H1 (cell line): ENCODE measurements around the gene MAPKAPK2. TPM values are rescaled to one million over a fixed set of nuclear protein-coding genes. Genes with fewer than 3 reads are reported as not detected.

ENCODE experiments used
- CTCF ChIA-PET: fragments of 300-600 bp; sonication (Branson Sonifier 250); formaldehyde crosslinking; loops from one replicate; lab custom pipeline; 2021; ENCODE audit not compliant: partially characterized antibody; lab: Charles Lee
- POLR2A ChIA-PET: fragments of 300-600 bp; sonication (Branson Sonifier 250); formaldehyde crosslinking; loops from one replicate; lab custom pipeline; 2021; ENCODE audit warnings: inconsistent platforms; ENCODE audit not compliant: partially characterized antibody; lab: Charles Lee
- DNase-seq, 2 experiments: peaks; one replicate each; pipeline versions ENCODE4 v3.0.0 to v3.0.0-alpha.2; 2010 to 2022; ENCODE audit warnings: low spot score in 2 of 2, low read depth in 1 of 2, mixed read lengths in 1 of 2
- FAIRE-seq: peaks from 2 replicates; lab custom pipeline; 2011; peaks lifted over from hg19 to GRCh38; lab: Jason Lieb, UNC
- H2AFZ ChIP-seq: 2 replicates; pipeline ENCODE4 v1.8.1; 2012; ENCODE audit warnings: low read length, inconsistent platforms
- H2AK5ac ChIP-seq: 2 replicates; pipeline ENCODE4 v1.6.1; 2013; ENCODE audit warnings: low read depth, low read length
- H2BK120ac ChIP-seq: replicated peaks from 2 replicates; pipeline ENCODE3; 2013; ENCODE audit warnings: low read depth, low read length, inconsistent platforms
- H2BK12ac ChIP-seq: 2 replicates; pipeline ENCODE4 v1.6.1; 2013; ENCODE audit warnings: low read depth, low read length
- H2BK15ac ChIP-seq: 2 replicates; pipeline ENCODE4 v1.6.1; 2013; ENCODE audit warnings: low read length
- H2BK20ac ChIP-seq: 2 replicates; pipeline ENCODE4 v1.6.1; 2013; ENCODE audit warnings: low read length
- H2BK5ac ChIP-seq: 2 replicates; pipeline ENCODE4 v1.6.1; 2013; ENCODE audit warnings: low read depth, low read length
- H3K14ac ChIP-seq: 2 replicates; pipeline ENCODE4 v1.6.1; 2013; ENCODE audit warnings: inconsistent platforms; ENCODE audit not compliant: insufficient read length
- H3K18ac ChIP-seq: 2 replicates; pipeline ENCODE4 v1.6.1; 2013; ENCODE audit warnings: low read length; ENCODE audit errors: extremely low read depth
- H3K23ac ChIP-seq: 2 replicates; pipeline ENCODE4 v1.6.1; 2013; ENCODE audit warnings: inconsistent platforms; ENCODE audit not compliant: insufficient read length
- H3K23me2 ChIP-seq: 2 replicates; pipeline ENCODE4 v1.6.1; 2013; ENCODE audit warnings: low read depth, low read length
- H3K27ac ChIP-seq: 2 replicates; pipeline ENCODE4 v1.6.1; 2011; ENCODE audit warnings: low read depth, low read length, inconsistent platforms
- H3K27me3 ChIP-seq, 4 experiments: replicated peaks in 1 of 4; 1 replicate in 1 of 4; 2 replicates in 3 of 4; pipeline versions ENCODE4 v1.6.1 to v1.8.1; 2011 to 2013; ENCODE audit warnings: low read length in 3 of 4, mild to moderate bottlenecking in 3 of 4, inconsistent platforms in 2 of 4, mixed read lengths in 2 of 4, moderate library complexity in 1 of 4; ENCODE audit not compliant: control insufficient read depth in 3 of 4, insufficient read depth in 3 of 4; ENCODE audit errors: extremely low read depth in 1 of 4
- H3K36me3 ChIP-seq, 4 experiments: 2 replicates each; pipeline versions ENCODE4 v1.6.1 to v1.8.1; 2011 to 2013; ENCODE audit warnings: mild to moderate bottlenecking in 4 of 4, low read length in 3 of 4, moderate library complexity in 2 of 4, control low read depth in 1 of 4, inconsistent platforms in 1 of 4; ENCODE audit not compliant: insufficient read depth in 4 of 4, control insufficient read depth in 2 of 4
- H3K4ac ChIP-seq: replicated peaks from 2 replicates; pipeline ENCODE3; 2013; ENCODE audit warnings: low read length, low read depth, mixed read lengths, inconsistent platforms; ENCODE audit not compliant: insufficient read length
- H3K4me1 ChIP-seq, 4 experiments: replicated peaks in 1 of 4; 1 replicate in 1 of 4; 2 replicates in 3 of 4; pipeline versions ENCODE4 v1.6.1 to v1.8.1; 2011 to 2013; ENCODE audit warnings: low read length in 3 of 4, inconsistent platforms in 2 of 4, mixed read lengths in 1 of 4; ENCODE audit not compliant: insufficient read depth in 4 of 4, control insufficient read depth in 3 of 4
- H3K4me2 ChIP-seq, 2 experiments: 2 replicates each; pipeline versions ENCODE4 v1.6.1 to v1.8.1; 2011 to 2013; ENCODE audit warnings: low read depth in 2 of 2, low read length in 2 of 2, control low read depth in 1 of 2, inconsistent platforms in 1 of 2, mild to moderate bottlenecking in 1 of 2; ENCODE audit not compliant: insufficient read depth in 1 of 2
- H3K4me3 ChIP-seq, 4 experiments: fragments of 200-600, 300-600 bp in 1 of 4; sonication (generic), shearing (Covaris generic), sonication (Bioruptor Twin) in 1 of 4; 2 replicates each; pipeline versions ENCODE4 v1.5.1 to v1.8.1; 2011 to 2016; ENCODE audit warnings: low read length in 4 of 4, low read depth in 3 of 4, control low read depth in 2 of 4, inconsistent platforms in 2 of 4, mild to moderate bottlenecking in 2 of 4, mixed read lengths in 1 of 4, moderate library complexity in 1 of 4; ENCODE audit not compliant: insufficient read depth in 2 of 4; ENCODE audit errors: extremely low read depth in 1 of 4
- H3K56ac ChIP-seq: replicated peaks from 2 replicates; pipeline ENCODE3; 2013; ENCODE audit warnings: low read depth, mild to moderate bottlenecking, mixed read lengths, low read length, inconsistent platforms; ENCODE audit not compliant: insufficient read length
- H3K79me1 ChIP-seq: 2 replicates; pipeline ENCODE4 v1.6.1; 2013; ENCODE audit warnings: low read depth, low read length, control low read depth
- H3K79me2 ChIP-seq, 2 experiments: 2 replicates each; pipeline versions ENCODE4 v1.6.1 to v1.8.1; 2012 to 2013; ENCODE audit warnings: low read length in 2 of 2, mild to moderate bottlenecking in 2 of 2, inconsistent platforms in 1 of 2; ENCODE audit not compliant: insufficient read depth in 2 of 2, control insufficient read depth in 1 of 2
- H3K9ac ChIP-seq, 4 experiments: replicated peaks in 1 of 4; 1 replicate in 1 of 4; 2 replicates in 3 of 4; pipeline versions ENCODE4 v1.6.1 to v1.8.1; 2011 to 2013; ENCODE audit warnings: low read depth in 3 of 4, low read length in 3 of 4, control low read depth in 2 of 4, mild to moderate bottlenecking in 2 of 4, moderate library complexity in 2 of 4, inconsistent platforms in 1 of 4; ENCODE audit errors: extremely low read depth in 1 of 4
- H3K9me3 ChIP-seq, 2 experiments: 2 replicates each; pipeline versions ENCODE4 v1.6.1 to v1.8.1; 2012 to 2013; ENCODE audit warnings: mild to moderate bottlenecking in 2 of 2, moderate library complexity in 2 of 2, control low read depth in 1 of 2, inconsistent platforms in 1 of 2, low read depth in 1 of 2, low read length in 1 of 2, mixed read lengths in 1 of 2; ENCODE audit not compliant: insufficient read depth in 2 of 2
- H4K20me1 ChIP-seq, 2 experiments: replicated peaks in 1 of 2; 2 replicates each; pipeline versions ENCODE3 to v1.8.1; 2011 to 2013; ENCODE audit warnings: inconsistent platforms in 2 of 2, low read length in 2 of 2, mild to moderate bottlenecking in 1 of 2; ENCODE audit not compliant: insufficient read depth in 2 of 2, control insufficient read depth in 1 of 2
- H4K5ac ChIP-seq: 2 replicates; pipeline ENCODE4 v1.6.1; 2013; ENCODE audit warnings: low read length, low read depth, mixed read lengths, inconsistent platforms; ENCODE audit not compliant: insufficient read length
- H4K8ac ChIP-seq: 2 replicates; pipeline ENCODE4 v1.8.0; 2013; ENCODE audit warnings: mild to moderate bottlenecking, moderate library complexity, low read length, inconsistent platforms; ENCODE audit not compliant: insufficient read depth; ENCODE audit errors: extremely low read depth
- H4K91ac ChIP-seq: replicated peaks from 2 replicates; pipeline ENCODE3; 2013; ENCODE audit warnings: low read length, mixed read lengths, inconsistent platforms; ENCODE audit not compliant: insufficient read length
- ASH2L ChIP-seq: fragments of 200-600, 300-600 bp; sonication (generic); IDR thresholded peaks from one replicate; pipeline ENCODE4 v1.7.1; 2017; ENCODE audit warnings: low read length
- BRCA1 ChIP-seq: IDR thresholded peaks from 2 replicates; pipeline ENCODE4 v1.6.1; 2012; ENCODE audit warnings: low read depth, low read length, improper control_type of control experiment
- CBX5 ChIP-seq: fragments of 300-800, 300-1000 bp; sonication (generic); IDR thresholded peaks from 2 replicates; pipeline ENCODE4 v1.7.1; 2016; ENCODE audit warnings: antibody characterized with exemption, low read length, low read depth
- CBX8 ChIP-seq: fragments of 300-800, 300-1000 bp; sonication (generic); IDR thresholded peaks from 2 replicates; pipeline ENCODE4 v1.7.1; 2016; ENCODE audit warnings: low read depth, low read length, borderline replicate concordance
- CHD1 ChIP-seq: IDR thresholded peaks from 2 replicates; pipeline ENCODE4 v1.6.1; 2012; ENCODE audit warnings: low read depth, low read length, improper control_type of control experiment
- EP300 ChIP-seq, 2 experiments: IDR thresholded peaks; 1 replicate in 1 of 2; 2 replicates in 1 of 2; pipeline ENCODE4 v1.6.1; 2011 to 2012; ENCODE audit warnings: low read depth in 2 of 2, low read length in 2 of 2, mild to moderate bottlenecking in 2 of 2, borderline replicate concordance in 1 of 2, inconsistent platforms in 1 of 2, moderate library complexity in 1 of 2
- GABPA ChIP-seq: IDR thresholded peaks from 2 replicates; pipeline ENCODE4 v1.6.1; 2011; ENCODE audit warnings: mild to moderate bottlenecking, low read length, moderate library complexity, borderline replicate concordance; ENCODE audit not compliant: insufficient read depth
- GTF2F1 ChIP-seq: IDR thresholded peaks from 2 replicates; pipeline ENCODE4 v1.6.1; 2012; ENCODE audit warnings: low read depth, low read length, improper control_type of control experiment, borderline replicate concordance
- HDAC6 ChIP-seq: IDR thresholded peaks from one replicate; pipeline ENCODE4 v1.7.1; 2012; ENCODE audit warnings: low read depth, mild to moderate bottlenecking, inconsistent platforms, low read length, moderate library complexity
- KDM4A ChIP-seq: IDR thresholded peaks from one replicate; pipeline ENCODE4 v1.7.1; 2012; ENCODE audit warnings: low read depth, mild to moderate bottlenecking, moderate library complexity, low read length, inconsistent platforms; ENCODE audit not compliant: severe bottlenecking
- RAD21 ChIP-seq, 2 experiments: IDR thresholded peaks in 1 of 2; conservative IDR thresholded peaks in 1 of 2; 2 replicates each; pipeline ENCODE4 v1.6.1; 2011; ENCODE audit warnings: low read depth in 2 of 2, low read length in 2 of 2, improper control_type of control experiment in 1 of 2, inconsistent platforms in 1 of 2, mild to moderate bottlenecking in 1 of 2, moderate library complexity in 1 of 2
- SIX5 ChIP-seq: IDR thresholded peaks from 2 replicates; pipeline ENCODE4 v1.6.1; 2011; ENCODE audit warnings: mild to moderate bottlenecking, low read depth, low read length
- TAF1 ChIP-seq: IDR thresholded peaks from 2 replicates; pipeline ENCODE4 v1.6.1; 2011; ENCODE audit warnings: mild to moderate bottlenecking, low read depth, low read length
- TAF7 ChIP-seq: optimal IDR thresholded peaks from 2 replicates; pipeline ENCODE3; 2011; ENCODE audit warnings: low read depth, mild to moderate bottlenecking, inconsistent platforms, low read length, moderate library complexity, borderline replicate concordance
- TCF12 ChIP-seq: IDR thresholded peaks from 2 replicates; pipeline ENCODE4 v1.6.1; 2011; ENCODE audit warnings: low read depth, mild to moderate bottlenecking, low read length
- WGBS, 2 experiments: shearing (Covaris generic) in 1 of 2; methylation state at CpG; one replicate each; pipeline versions ENCODE4 v1.1.6 to v1.1.7; 2013 to 2015; ENCODE audit warnings: low lambda C conversion rate in 2 of 2, mixed read lengths in 2 of 2, inconsistent platforms in 1 of 2, low coverage in 1 of 2, missing lambda C conversion rate in 1 of 2; ENCODE audit not compliant: insufficient replicate concordance in 2 of 2, insufficient coverage in 1 of 2, insufficient read length in 1 of 2; ENCODE audit errors: extremely low coverage in 1 of 2, missing lambda C conversion rate in 1 of 2; 5-methylcytosine and 5-hydroxymethylcytosine counted together
- polyA plus RNA-seq, 7 experiments: library from polyadenylated mRNA; depleted of rRNA in 3 of 7; stranded (reverse) in 5 of 7; unstranded in 2 of 7; fragments of >200 nt in 5 of 7; fragments of 200-250 nt in 2 of 7; gene quantifications; 1 replicate in 5 of 7; 2 replicates in 1 of 7; 4 replicates in 1 of 7; pipeline versions ENCODE4 v1.2.1 to v1.2.3, GENCODE V29; 2011 to 2013; ENCODE audit warnings: missing spikeins in 2 of 7, mixed read lengths in 2 of 7
- total RNA-seq: library from RNA; stranded (reverse); fragmentation: NEBNext Ultra II Directional; extraction: Animal tissue kit (Norgen Biotek cat#: 25700); gene quantifications from 2 replicates; pipeline ENCODE4 v1.2.1, GENCODE V29; 2021

The MAPKAPK2 gene
- total and polyA plus RNA-seq, 2 of the 8 experiments (the other 6 are each of a cell fraction or from before 2014, with no cell fraction given) = 27.5 to 44.9 TPM

GRCh38 chr1:206678490-206678889, 6.2 kb upstream of the MAPKAPK2 start:
- Histone ChIP-seq H2BK15ac (no peak overlapping the region), H2AK5ac (no peak overlapping the region), H3K23me2 (no peaks in the 10 kb centered on the region), H2BK12ac (no peak overlapping the region), H4K20me1 (no peaks in the 10 kb centered on the region), H3K79me1 (no peaks in the 10 kb centered on the region), H3K9ac (no peak overlapping the region), H3K79me2 (no peaks in the 10 kb centered on the region), H3K14ac (no peak overlapping the region), H3K36me3 (no peaks in the 10 kb centered on the region), H3K9me3 (no peaks in the 10 kb centered on the region), H4K5ac (no peak overlapping the region), H2BK20ac (no peak overlapping the region), H3K4me2 (no peak overlapping the region), H4K8ac (no peak overlapping the region), H3K4me1 (peaks cover 0 to 1% (median under 1%) of the 10 kb centered on the region in 4 experiments; a peak in 1 of 7 replicates), H3K18ac (no peak overlapping the region), H3K23ac (no peak overlapping the region), H3K56ac (no peak overlapping the region), H3K4me3 (no peak overlapping the region), H2BK120ac (no peak overlapping the region), H2BK5ac (no peak overlapping the region), H3K27ac (no peak overlapping the region), H2AFZ (no peak overlapping the region), H3K4ac (no peak overlapping the region), H3K27me3 (peaks cover 4 to 12% (median 6%) of the 10 kb centered on the region in 4 experiments), H4K91ac (no peak overlapping the region)
- FAIRE-seq (no peak), DNase-seq (no peak)
- ChIA-PET POLR2A (no interaction called here), CTCF (interaction anchor here (0.7 to 1.6 kb wide), 3 partner anchors 19 to 84 kb away, joined by 3 to 5 read pairs (median 3); no protein-coding TSS in a partner anchor)
- WGBS, 2 experiments = 83% methylated on average over 3 of the region's 3 CpGs; no CpG with 5 or more reads in 1 of the 2 experiments
- no peak for TF ChIP-seq CBX5
- TF ChIP-seq GABPA = no peak
- no peak for TF ChIP-seq CHD1
- no peak for TF ChIP-seq SIX5
- no peak for TF ChIP-seq RAD21 (IDR thresholded peaks at IDR 0.05 in 1 of 2, conservative IDR thresholded peaks at IDR 0.05 in 1 of 2; ENCODE audit: low read depth in 2 of 2, low read length in 2 of 2)
- no peak for TF ChIP-seq EP300 (IDR thresholded peaks at IDR 0.05; ENCODE audit: borderline replicate concordance in 1 of 2, low read depth in 2 of 2, low read length in 2 of 2)
- TF ChIP-seq ASH2L = no peak
- TF ChIP-seq BRCA1 = no peak
- no peak for TF ChIP-seq TCF12
- TF ChIP-seq CBX8 = no peak
- TF ChIP-seq TAF1 = no peak
- no peak for TF ChIP-seq TAF7
- TF ChIP-seq KDM4A = no peak
- no peak for TF ChIP-seq GTF2F1
- TF ChIP-seq HDAC6 = no peak
